Right lobe of liver (tissue), 6 donors: Measurements from ENCODE around the gene TCF4. TPM values are rescaled to one million over a fixed set of nuclear protein-coding genes. Genes with fewer than 3 reads are reported as not detected.

ENCODE experiments used
- ATAC-seq, 4 donors: fragments of 200-7000 bp; cut with Tn5 transposase; one replicate each; pipeline ENCODE4 v1.9.1; 2020; ENCODE audit warnings: mild to moderate bottlenecking in 4 of 4, moderate library complexity in 4 of 4
- DNase-seq, 3 donors: peaks; one replicate each; pipeline ENCODE4 v3.0.0-alpha.2; 2020
- H3K27ac ChIP-seq, 3 donors: fragments of 200-600 bp; one replicate each; pipeline ENCODE4 v1.8.0; 2022
- H3K27me3 ChIP-seq, 2 donors: fragments of 200-600 bp; one replicate each; pipeline ENCODE4 v1.8.0; 2022
- H3K36me3 ChIP-seq, 4 donors: fragments of 200-600 bp; sonication (generic) in 1 of 4; one replicate each; pipeline versions ENCODE4 v1.5.1 to v1.8.0; 2017 to 2022; ENCODE audit warnings: control low read depth in 1 of 4
- H3K4me1 ChIP-seq, 4 donors: fragments of 200-600 bp; sonication (generic) in 1 of 4; one replicate each; pipeline versions ENCODE4 v1.5.1 to v1.8.0; 2017 to 2022; ENCODE audit warnings: control low read depth in 1 of 4
- H3K4me3 ChIP-seq, 3 donors: fragments of 200-600 bp; one replicate each; pipeline ENCODE4 v1.8.0; 2022
- H3K9me3 ChIP-seq, 4 donors: fragments of 200-600 bp; sonication (generic) in 1 of 4; one replicate each; pipeline versions ENCODE4 v1.5.1 to v1.8.0; 2017 to 2022; ENCODE audit warnings: control low read depth in 1 of 4
- CTCF ChIP-seq, 4 donors: fragments of 200-600 bp in 3 of 4; fragments of 450-650 bp in 1 of 4; IDR thresholded peaks; one replicate each; pipeline versions ENCODE4 v1.5.1 to v1.8.0; 2016 to 2022; ENCODE audit warnings: antibody characterized with exemption in 4 of 4, mild to moderate bottlenecking in 2 of 4
- POLR2A ChIP-seq: fragments of 450-650 bp; IDR thresholded peaks from one replicate; pipeline ENCODE4 v1.6.1; 2017; ENCODE audit warnings: antibody characterized with exemption, mild to moderate bottlenecking
- WGBS: methylation state at CpG from one replicate; pipeline ENCODE4 v1.1.6; 2018; ENCODE audit warnings: low coverage, low lambda C conversion rate; ENCODE audit not compliant: insufficient coverage; ENCODE audit errors: missing lambda C conversion rate; 5-methylcytosine and 5-hydroxymethylcytosine counted together
- intact Hi-C, 2 donors: fragments of 100-400 bp; cut with DNase I; formaldehyde crosslinking; loops; one replicate each; pipeline versions ENCODE4 v1.11.2 to v1.14.1; 2022
- total RNA-seq, 6 experiments: library from RNA; depleted of rRNA in 2 of 6; stranded (reverse); fragments of >200 nt in 2 of 6; fragmentation: NEBNext Ultra II Directional in 3 of 6; extraction: Animal tissue kit (Norgen Biotek cat#: 25700) in 3 of 6; gene quantifications; one replicate each; pipeline versions ENCODE4 v1.1.0 to v1.2.4, GENCODE V29; 2016 to 2023
- donor health status: DM: no; HTN: yes; CAD: no.
- donor health status: DM: no; HTN: no; CAD: no.
- donor health status: DM: no; HTN: no; CAD: no.
- donor health status: DM: no; HTN: yes; CAD: no.
- donor health status: DM: no; HTN: yes; CAD: no.

Gene TCF4
- total RNA-seq, 6 experiments from 2014 or later, result 8.1 to 19.5 (median 10.4) TPM

DNA sequence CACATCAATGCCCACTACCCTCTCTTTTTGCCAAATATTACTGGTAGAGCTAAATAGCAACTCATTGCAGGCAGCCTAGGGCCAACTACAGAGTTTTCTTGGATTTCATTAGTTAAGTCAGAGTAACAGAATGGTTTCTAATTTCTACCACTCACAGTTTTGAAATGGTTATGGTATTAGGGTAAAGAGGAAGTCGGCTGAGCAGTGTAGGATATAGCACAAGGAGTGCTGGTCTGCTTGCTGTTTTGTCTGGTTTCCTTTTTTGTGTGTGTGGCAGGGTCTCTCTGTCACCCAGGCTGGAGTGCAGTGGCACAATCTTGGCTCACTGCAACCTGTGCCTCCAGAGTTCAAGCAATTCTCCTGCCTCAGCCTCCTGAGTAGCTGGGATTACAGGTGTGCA, 339.5 kb downstream of the TCF4 start:
- intact Hi-C loops, result no loop called here
- DNase-seq (no peak), ATAC-seq (peak in 2 of 4 donors; percentile 41 to 51)
- Histone ChIP-seq H3K4me3 (no peak overlapping the region), H3K9me3 (no peaks in the 10 kb centered on the region), H3K27ac (no peak overlapping the region), H3K27me3 (no peaks in the 10 kb centered on the region), H3K4me1 (no peaks in the 10 kb centered on the region), H3K36me3 (no peaks in the 10 kb centered on the region)
- TF ChIP-seq CTCF (IDR thresholded peaks at IDR 0.05) (no peak), POLR2A (no peak)
- 20% methylated on average over 1 of the region's 1 CpG for WGBS

DNA sequence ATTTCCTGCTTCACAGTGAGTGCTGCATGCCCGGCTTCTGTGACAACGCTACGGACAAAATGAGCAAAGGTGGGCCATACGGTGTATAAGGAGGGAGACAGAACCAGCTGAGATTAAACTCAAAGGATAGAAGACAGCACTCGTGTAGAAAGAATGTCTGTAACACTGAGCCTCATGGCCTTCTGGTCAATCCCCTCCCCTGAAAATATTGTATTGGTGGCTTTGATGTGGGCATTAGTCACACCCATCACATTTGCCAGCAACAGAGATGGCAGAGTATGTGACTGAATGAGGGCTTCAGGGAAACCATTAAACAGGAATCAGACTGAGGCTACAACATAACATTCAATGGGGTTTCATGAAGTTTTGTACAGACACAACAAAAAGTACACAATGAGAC, 341.0 kb downstream of the TCF4 start:
- no peaks in the 10 kb centered on the region for H3K4me1 ChIP-seq

GRCh38 chr18:55246278-55246677, 341.7 kb downstream of the TCF4 start:
- H3K4me1 ChIP-seq, result no peaks in the 10 kb centered on the region
- H3K27ac ChIP-seq, result no peak overlapping the region
- H3K27me3 ChIP-seq, result no peaks in the 10 kb centered on the region
- DNase-seq (no peak), ATAC-seq (no peak)
- no peak overlapping the region for H3K4me3 ChIP-seq
- TF ChIP-seq POLR2A (no peak), CTCF (IDR thresholded peaks at IDR 0.05) (no peak)
- H3K36me3 ChIP-seq, result no peaks in the 10 kb centered on the region
- intact Hi-C loops, result no loop called here
- H3K9me3 ChIP-seq, result no peaks in the 10 kb centered on the region

More for the DNA sequence above, 341.0 kb downstream of the TCF4 start:
- intact Hi-C loops, result no loop called here
- DNase-seq (no peak), ATAC-seq (no peak)
- Histone ChIP-seq H3K36me3 (no peaks in the 10 kb centered on the region), H3K27me3 (no peaks in the 10 kb centered on the region), H3K27ac (no peak overlapping the region), H3K9me3 (no peaks in the 10 kb centered on the region), H3K4me3 (no peak overlapping the region)
- WGBS, result 67% methylated on average over 4 of the region's 5 CpGs
- no peak for TF ChIP-seq CTCF (IDR thresholded peaks at IDR 0.05)
- TF ChIP-seq POLR2A, result no peak

DNA sequence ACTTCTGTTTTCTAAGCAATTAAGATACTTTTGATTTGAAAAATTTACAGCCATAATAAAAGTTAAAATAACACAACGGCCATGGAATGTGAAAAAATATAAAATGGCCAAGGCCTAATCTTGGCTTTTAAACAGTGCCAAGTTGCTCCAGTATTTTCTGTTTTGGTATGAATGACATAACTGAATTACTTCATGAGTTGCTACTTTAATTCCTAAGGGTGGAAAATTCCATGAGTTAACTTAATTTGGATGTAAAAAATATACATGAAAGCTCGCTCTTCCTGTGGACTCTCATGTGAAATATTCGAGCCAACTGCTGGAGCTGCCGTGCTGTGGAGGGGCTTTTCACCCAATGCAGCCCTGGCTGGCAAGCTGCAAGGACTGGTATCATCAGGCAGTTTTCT, 342.8 kb downstream of the TCF4 start:
- Histone ChIP-seq H3K27ac (no peak overlapping the region), H3K9me3 (no peaks in the 10 kb centered on the region), H3K27me3 (no peaks in the 10 kb centered on the region), H3K36me3 (no peaks in the 10 kb centered on the region), H3K4me1 (no peaks in the 10 kb centered on the region), H3K4me3 (no peak overlapping the region)
- TF ChIP-seq CTCF (IDR thresholded peaks at IDR 0.05), result no peak
- TF ChIP-seq POLR2A, result no peak
- no peak for DNase-seq
- no peak for ATAC-seq
- 64% methylated on average over 4 of the region's 4 CpGs for WGBS
- intact Hi-C loops, result no loop called here

DNA sequence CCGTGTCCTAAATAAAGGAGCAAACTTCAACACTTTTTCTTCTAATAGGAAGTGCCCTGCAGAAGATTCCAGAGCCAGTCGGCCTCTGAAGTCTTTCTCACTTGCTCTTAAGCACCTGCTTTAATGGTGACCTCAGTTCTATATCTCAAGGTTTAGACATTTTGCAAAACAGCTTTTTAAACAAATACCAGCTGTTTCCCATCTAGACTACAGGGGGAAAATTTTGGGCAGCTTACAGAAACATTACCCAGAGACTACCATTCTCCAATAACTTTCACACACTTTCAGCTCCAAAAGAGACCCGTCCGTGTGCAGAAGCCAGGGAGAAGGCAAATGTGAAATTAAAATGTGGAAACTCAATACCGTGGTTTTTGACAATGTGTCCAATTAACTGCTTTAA, 343.4 kb downstream of the TCF4 start:
- Histone ChIP-seq H3K4me3 (no peak overlapping the region), H3K9me3 (no peaks in the 10 kb centered on the region), H3K4me1 (no peaks in the 10 kb centered on the region), H3K27me3 (no peaks in the 10 kb centered on the region), H3K36me3 (no peaks in the 10 kb centered on the region), H3K27ac (no peak overlapping the region)
- TF ChIP-seq CTCF (IDR thresholded peaks at IDR 0.05), result no peak
- TF ChIP-seq POLR2A, result no peak
- WGBS, result 57% methylated on average over 5 of the region's 5 CpGs
- ATAC-seq, result no peak
- intact Hi-C loops, result no loop called here
- no peak for DNase-seq
